Activated CD4-positive, alpha-beta memory T cell treated with anti-CD3 and anti-CD28 coated beads for 36 hours (primary cell): Measurements from ENCODE around the gene RDH11. TPM values are rescaled to one million over a fixed set of nuclear protein-coding genes. Genes with fewer than 3 reads are reported as not detected.
"Not testable (repeated sequence)": the region's sequence is repeated elsewhere in the genome, so short reads cannot be mapped to it uniquely, and the experiment has no call there.

Source experiments
- CTCF ChIA-PET: fragments of 350-600 bp; sonication (Branson Sonifier 250); formaldehyde crosslinking; loops from one replicate; lab custom pipeline; 2021; ENCODE audit warnings: antibody characterized with exemption, inconsistent platforms; lab: Charles Lee
- POLR2A ChIA-PET: fragments of 350-600 bp; sonication (Branson Sonifier 250); formaldehyde crosslinking; loops from one replicate; lab custom pipeline; 2021; ENCODE audit warnings: antibody characterized with exemption; lab: Charles Lee
- DNase-seq: peaks from one replicate; pipeline ENCODE4 v3.0.0-alpha.2; 2020
- H3K27ac Mint-ChIP-seq: one replicate; pipeline ENCODE4 v1.8.0; 2021; ENCODE audit warnings: mixed read lengths
- H3K27me3 Mint-ChIP-seq: one replicate; pipeline ENCODE4 v1.8.0; 2021; ENCODE audit warnings: mixed read lengths
- H3K36me3 Mint-ChIP-seq: one replicate; pipeline ENCODE4 v1.8.0; 2021; ENCODE audit warnings: mixed read lengths
- H3K4me1 Mint-ChIP-seq: one replicate; pipeline ENCODE4 v1.8.0; 2021; ENCODE audit warnings: low read depth, mixed read lengths
- H3K4me3 Mint-ChIP-seq: one replicate; pipeline ENCODE4 v1.8.0; 2021; ENCODE audit warnings: mild to moderate bottlenecking, mixed read lengths
- H3K9me3 Mint-ChIP-seq: one replicate; pipeline ENCODE4 v1.8.0; 2021; ENCODE audit warnings: mixed read lengths
- intact Hi-C: fragments of 100-400 bp; cut with micrococcal nuclease; formaldehyde crosslinking; loops from one replicate; pipeline ENCODE4 v1.15.1; 2023
- total RNA-seq, 2 experiments: library from RNA; stranded (reverse); gene quantifications; one replicate each; pipeline ENCODE4 v1.2.3, GENCODE V29; 2021

The RDH11 gene
- total RNA-seq, 2 experiments from 2014 or later = 70.9 to 76.7 TPM

- H3K36me3 Mint-ChIP-seq, DNase-seq, POLR2A ChIA-PET, H3K27me3 Mint-ChIP-seq, H3K4me3 Mint-ChIP-seq, H3K27ac Mint-ChIP-seq, H3K4me1 Mint-ChIP-seq, H3K9me3 Mint-ChIP-seq: not testable (repeated sequence)
- intact Hi-C loops = loop anchor here (5.0 kb wide), 2 partner anchors 34 to 274 kb away; no protein-coding TSS in a partner anchor
- CTCF ChIA-PET = interaction anchor here (0.9 to 4.1 kb wide), 7 partner anchors 33 to 174 kb away, joined by 3 to 99 read pairs (median 3); no protein-coding TSS in a partner anchor
Measured at GRCh38 chr14:67701492-67701891, 5.9 kb upstream of the RDH11 start, which contains the start of gene RDH12. Gene RDH12 (plus strand): TSS chr14:67701886. CDS start chr14:67722643, 20,757 bp downstream.

- H3K36me3 Mint-ChIP-seq = peaks cover 3% of the 10 kb centered on the region
- H3K27ac Mint-ChIP-seq = no peak overlapping the region
- ChIA-PET POLR2A (no interaction called here), CTCF (interaction anchor here (1.5 kb wide), 1 partner anchor 79 kb away, joined by 5 read pairs; no protein-coding TSS in a partner anchor)
- DNase-seq = no peak
- no peaks in the 10 kb centered on the region for H3K9me3 Mint-ChIP-seq
- no peaks in the 10 kb centered on the region for H3K27me3 Mint-ChIP-seq
- peaks cover 16% of the 10 kb centered on the region for H3K4me1 Mint-ChIP-seq
- no peak overlapping the region for H3K4me3 Mint-ChIP-seq
- intact Hi-C loops = loop anchor here (5.0 to 10.0 kb wide), 2 partner anchors 453 to 1454 kb away; partner anchors contain the start of genes DCAF5 and PALS1
Measured at GRCh38 chr14:67698179-67698578, 2.6 kb upstream of the RDH11 start.

GRCh38 chr14:67697006-67697405, 1.4 kb upstream of the RDH11 start:
- DNase-seq = no peak
- H3K9me3 Mint-ChIP-seq = no peaks in the 10 kb centered on the region
- peaks cover 24% of the 10 kb centered on the region for H3K4me1 Mint-ChIP-seq
- H3K4me3 Mint-ChIP-seq = no peak overlapping the region
- H3K27me3 Mint-ChIP-seq = no peaks in the 10 kb centered on the region
- no peak overlapping the region for H3K27ac Mint-ChIP-seq
- ChIA-PET POLR2A (no interaction called here), CTCF (interaction anchor here (0.9 to 1.0 kb wide), 2 partner anchors 78 to 269 kb away, joined by 3 read pairs; no protein-coding TSS in a partner anchor)
- H3K36me3 Mint-ChIP-seq = peaks cover 9% of the 10 kb centered on the region
- intact Hi-C loops = loop anchor here (5.0 to 10.0 kb wide), 2 partner anchors 452 to 1455 kb away; partner anchors contain the start of genes DCAF5 and PALS1

DNA sequence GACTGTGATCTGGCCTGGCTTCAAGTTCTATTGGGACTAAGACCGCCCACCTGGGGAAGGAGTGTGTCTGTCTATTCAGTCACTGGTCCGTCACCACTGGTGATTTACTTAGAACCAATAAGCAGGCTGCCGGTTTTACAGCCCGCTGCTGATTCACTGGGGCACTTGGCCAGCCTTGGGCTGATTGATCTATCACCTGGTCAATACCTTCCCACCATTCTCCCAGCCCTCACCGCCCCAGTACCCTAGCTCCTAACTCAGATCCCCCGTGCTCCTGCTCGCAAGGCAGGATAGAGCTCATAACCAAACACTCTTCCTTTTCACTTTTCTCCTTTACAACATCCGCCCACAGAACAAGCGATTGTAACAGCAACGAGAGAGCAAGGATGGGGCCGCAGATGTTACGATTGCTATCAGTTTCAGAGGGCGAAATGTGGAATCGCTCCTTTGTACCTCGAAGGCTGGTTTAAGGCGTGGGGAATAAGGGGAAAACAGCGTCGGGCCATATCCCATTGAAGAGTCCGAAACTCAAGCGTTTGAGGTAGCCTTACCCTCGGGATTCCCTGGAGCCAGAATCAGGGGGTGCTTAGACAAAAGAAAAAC, 672 bp downstream of the RDH11 start:
- H3K27me3 Mint-ChIP-seq = no peaks in the 10 kb centered on the region
- ChIA-PET CTCF (interaction anchor here (1.0 to 4.9 kb wide), 9 partner anchors 10 to 335 kb away, joined by 3 to 43 read pairs (median 4); partner anchors contain the start of genes ATP6V1D, EIF2S1, PIGH and VTI1B), POLR2A (interaction anchor here (1.0 to 2.9 kb wide), 10 partner anchors 9 to 335 kb away, joined by 3 to 16 read pairs (median 6); partner anchors contain the start of genes ATP6V1D, EIF2S1, PIGH and ZFYVE26)
- H3K4me1 Mint-ChIP-seq = peaks cover 24% of the 10 kb centered on the region
- peak overlapping the region; percentile 93 for H3K27ac Mint-ChIP-seq
- H3K36me3 Mint-ChIP-seq = peaks cover 25% of the 10 kb centered on the region
- H3K9me3 Mint-ChIP-seq = no peaks in the 10 kb centered on the region
- DNase-seq = peak; percentile 88
- intact Hi-C loops = loop anchor here (1.0 to 10.0 kb wide), 7 partner anchors 15 to 1457 kb away; partner anchors contain the start of genes ARG2, DCAF5, PALS1 and PIGH
- peak overlapping the region; percentile 90 for H3K4me3 Mint-ChIP-seq

- H3K27me3 Mint-ChIP-seq = no peaks in the 10 kb centered on the region
- ChIA-PET POLR2A (no interaction called here), CTCF (no interaction called here)
- H3K9me3 Mint-ChIP-seq = no peaks in the 10 kb centered on the region
- no peak for DNase-seq
- H3K27ac Mint-ChIP-seq = no peak overlapping the region
- H3K4me1 Mint-ChIP-seq = peaks cover 22% of the 10 kb centered on the region
- peaks cover 63% of the 10 kb centered on the region for H3K36me3 Mint-ChIP-seq
- intact Hi-C loops = loop anchor here (10.0 kb wide), 1 partner anchor 445 kb away; the partner anchor contains the start of gene PALS1
- H3K4me3 Mint-ChIP-seq = no peak overlapping the region
Measured at GRCh38 chr14:67690011-67690410, 5.6 kb downstream of the RDH11 start.

- Mint-ChIP-seq H3K4me1 (peaks cover 31% of the 10 kb centered on the region), H3K9me3 (no peaks in the 10 kb centered on the region), H3K36me3 (peaks cover 64% of the 10 kb centered on the region), H3K27me3 (no peaks in the 10 kb centered on the region), H3K4me3 (no peak overlapping the region), H3K27ac (peak overlapping the region; percentile 0)
- CTCF ChIA-PET = interaction anchor here (1.0 kb wide), 1 partner anchor 15 kb away, joined by 3 read pairs; no protein-coding TSS in a partner anchor
- DNase-seq = no peak
- POLR2A ChIA-PET = interaction anchor here (2.3 kb wide), 1 partner anchor 11 kb away, joined by 7 read pairs; the partner anchor contains the start of gene RDH11
- intact Hi-C loops = loop anchor here (5.0 kb wide), 1 partner anchor 322 kb away; the partner anchor contains the start of gene EIF2S1
Measured at GRCh38 chr14:67683842-67684241, 11.7 kb downstream of the RDH11 start.

DNA sequence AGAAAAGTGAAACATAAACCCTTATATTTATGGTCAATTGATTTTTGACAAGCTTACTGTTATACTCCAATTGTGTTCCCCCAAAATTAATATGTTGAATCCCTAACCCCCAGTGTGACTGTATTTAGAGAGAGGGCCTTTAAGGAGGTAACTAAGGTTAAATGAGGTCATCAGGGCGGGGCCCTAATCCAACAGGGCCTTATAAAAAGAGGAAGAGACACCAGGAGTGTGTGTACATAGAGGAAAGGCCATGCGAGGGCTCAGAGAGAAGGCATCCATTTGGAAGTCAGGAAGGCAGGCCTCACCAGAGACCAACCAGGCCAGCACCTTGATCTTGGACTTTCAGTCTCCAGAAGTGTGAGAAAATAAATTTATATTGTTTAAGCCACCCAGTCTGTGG, 14.6 kb downstream of the RDH11 start:
- DNase-seq = no peak
- ChIA-PET CTCF (interaction anchor here (1.4 to 1.9 kb wide), 2 partner anchors 14 to 22 kb away, joined by 3 to 5 read pairs; no protein-coding TSS in a partner anchor), POLR2A (interaction anchor here (3.3 kb wide), 1 partner anchor 14 kb away, joined by 16 read pairs; the partner anchor contains the start of gene RDH11)
- Mint-ChIP-seq H3K9me3 (no peaks in the 10 kb centered on the region), H3K27ac (no peak overlapping the region), H3K4me3 (no peak overlapping the region), H3K4me1 (peaks cover 37% of the 10 kb centered on the region), H3K27me3 (no peaks in the 10 kb centered on the region), H3K36me3 (peaks cover 53% of the 10 kb centered on the region)
- intact Hi-C loops = loop anchor here (1.0 to 5.0 kb wide), 2 partner anchors 14 to 319 kb away; partner anchors contain the start of genes EIF2S1 and RDH11

GRCh38 chr14:67680121-67680602, 15.4 kb downstream of the RDH11 start:
- H3K36me3 Mint-ChIP-seq = peaks cover 46% of the 10 kb centered on the region
- H3K4me1 Mint-ChIP-seq = peaks cover 42% of the 10 kb centered on the region
- no peak overlapping the region for H3K4me3 Mint-ChIP-seq
- no peaks in the 10 kb centered on the region for H3K27me3 Mint-ChIP-seq
- ChIA-PET POLR2A (interaction anchor here (0.5 to 3.3 kb wide), 2 partner anchors 12 to 15 kb away, joined by 3 to 16 read pairs; partner anchors contain the start of gene RDH11), CTCF (interaction anchor here (1.0 to 1.9 kb wide), 2 partner anchors 13 to 23 kb away, joined by 3 to 5 read pairs; no protein-coding TSS in a partner anchor)
- intact Hi-C loops = loop anchor here (1.0 to 5.0 kb wide), 2 partner anchors 15 to 318 kb away; partner anchors contain the start of genes EIF2S1 and RDH11
- DNase-seq = peak; percentile 47
- peak overlapping the region; percentile 64 for H3K27ac Mint-ChIP-seq
- no peaks in the 10 kb centered on the region for H3K9me3 Mint-ChIP-seq

- Mint-ChIP-seq H3K27me3 (no peaks in the 10 kb centered on the region), H3K9me3 (no peaks in the 10 kb centered on the region), H3K36me3 (peaks cover 38% of the 10 kb centered on the region), H3K4me3 (no peak overlapping the region), H3K27ac (no peak overlapping the region), H3K4me1 (peaks cover 33% of the 10 kb centered on the region)
- CTCF ChIA-PET = interaction anchor here (0.6 to 1.9 kb wide), 2 partner anchors 12 to 71 kb away, joined by 3 to 5 read pairs; no protein-coding TSS in a partner anchor
- intact Hi-C loops = no loop called here
- POLR2A ChIA-PET = interaction anchor here (3.3 kb wide), 1 partner anchor 16 kb away, joined by 16 read pairs; the partner anchor contains the start of gene RDH11
- DNase-seq = no peak
Measured at GRCh38 chr14:67679006-67679405, 16.6 kb downstream of the RDH11 start.

DNA sequence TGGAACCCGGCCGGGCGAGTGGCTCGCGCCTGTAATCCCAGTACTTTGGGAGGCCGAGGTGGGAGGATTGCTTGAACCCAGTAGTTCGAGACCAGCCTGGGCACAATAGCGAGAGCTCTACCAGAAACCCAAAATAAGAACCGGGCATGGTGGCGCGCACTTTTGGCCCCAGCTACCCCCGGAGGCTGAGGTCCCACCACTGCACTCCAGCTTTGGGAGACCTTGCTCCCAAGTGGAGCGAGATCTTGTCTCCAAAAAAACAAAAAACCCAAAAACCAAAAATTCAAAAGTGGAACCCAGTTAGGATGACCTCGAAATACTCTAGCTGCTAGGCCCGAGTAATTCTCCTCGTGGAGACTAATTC, 20.4 kb downstream of the RDH11 start:
- Mint-ChIP-seq H3K4me3 (peak overlapping the region; percentile 83), H3K4me1 (peaks cover 45% of the 10 kb centered on the region), H3K27me3 (no peaks in the 10 kb centered on the region), H3K36me3 (peaks cover 16% of the 10 kb centered on the region), H3K9me3 (no peaks in the 10 kb centered on the region), H3K27ac (peak overlapping the region; percentile 83)
- ChIA-PET CTCF (interaction anchor here (0.8 to 2.9 kb wide), 5 partner anchors 19 to 1141 kb away, joined by 3 to 17 read pairs (median 3); partner anchors contain the start of gene PIGH), POLR2A (interaction anchor here (0.9 to 1.3 kb wide), 4 partner anchors 18 to 315 kb away, joined by 3 to 7 read pairs (median 4); partner anchors contain the start of genes ATP6V1D, EIF2S1 and RDH11)
- intact Hi-C loops = no loop called here
- no peak for DNase-seq
